Measurements from ENCODE around the gene WHAMM.

- TF ChIP-seq, protein P1, sequence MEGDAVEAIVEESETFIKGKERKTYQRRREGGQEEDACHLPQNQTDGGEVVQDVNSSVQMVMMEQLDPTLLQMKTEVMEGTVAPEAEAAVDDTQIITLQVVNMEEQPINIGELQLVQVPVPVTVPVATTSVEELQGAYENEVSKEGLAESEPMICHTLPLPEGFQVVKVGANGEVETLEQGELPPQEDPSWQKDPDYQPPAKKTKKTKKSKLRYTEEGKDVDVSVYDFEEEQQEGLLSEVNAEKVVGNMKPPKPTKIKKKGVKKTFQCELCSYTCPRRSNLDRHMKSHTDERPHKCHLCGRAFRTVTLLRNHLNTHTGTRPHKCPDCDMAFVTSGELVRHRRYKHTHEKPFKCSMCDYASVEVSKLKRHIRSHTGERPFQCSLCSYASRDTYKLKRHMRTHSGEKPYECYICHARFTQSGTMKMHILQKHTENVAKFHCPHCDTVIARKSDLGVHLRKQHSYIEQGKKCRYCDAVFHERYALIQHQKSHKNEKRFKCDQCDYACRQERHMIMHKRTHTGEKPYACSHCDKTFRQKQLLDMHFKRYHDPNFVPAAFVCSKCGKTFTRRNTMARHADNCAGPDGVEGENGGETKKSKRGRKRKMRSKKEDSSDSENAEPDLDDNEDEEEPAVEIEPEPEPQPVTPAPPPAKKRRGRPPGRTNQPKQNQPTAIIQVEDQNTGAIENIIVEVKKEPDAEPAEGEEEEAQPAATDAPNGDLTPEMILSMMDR (IDR thresholded peaks at IDR 0.05; ENCODE audit: extremely low read depth in 1 of 2, insufficient read depth in 1 of 2, low read depth in 1 of 2, low read length in 2 of 2) = no peak
- TF ChIP-seq FOS (IDR thresholded peaks at IDR 0.05; ENCODE audit: borderline replicate concordance, insufficient read depth, low read length) (no peak), POLR2AphosphoS5 (IDR thresholded peaks at IDR 0.05; ENCODE audit: insufficient read depth, low read depth, low read length) (no peak)
These were observed 18.6 kb downstream of the WHAMM start for GRCh38 chr15:82828075-82828474.
